Neuronal stem cell (in vitro differentiated cells): ENCODE results near the gene C3orf22.

Experiments
- DNase-seq: peaks from one replicate; pipeline ENCODE4 v3.0.0-alpha.2; 2013; ENCODE audit warnings: low spot score
- H2AFZ ChIP-seq: one replicate; pipeline ENCODE4 v1.6.1; 2013; ENCODE audit warnings: mild to moderate bottlenecking, low read length, inconsistent platforms
- H2AK5ac ChIP-seq: 2 replicates; pipeline ENCODE4 v1.6.1; 2013; ENCODE audit warnings: low read depth, mild to moderate bottlenecking, inconsistent platforms, low read length, moderate library complexity, mixed read lengths
- H2BK120ac ChIP-seq: 2 replicates; pipeline ENCODE4 v1.6.1; 2013; ENCODE audit warnings: low read depth, mild to moderate bottlenecking, inconsistent platforms, low read length, moderate library complexity, mixed read lengths
- H2BK12ac ChIP-seq: one replicate; pipeline ENCODE4 v1.6.1; 2013; ENCODE audit warnings: low read length, inconsistent platforms
- H2BK15ac ChIP-seq: 2 replicates; pipeline ENCODE4 v1.6.1; 2013; ENCODE audit warnings: mild to moderate bottlenecking, low read length, inconsistent platforms, mixed read lengths
- H2BK5ac ChIP-seq: one replicate; pipeline ENCODE4 v1.6.1; 2013; ENCODE audit warnings: inconsistent platforms, mild to moderate bottlenecking, low read length, moderate library complexity
- H3K14ac ChIP-seq: one replicate; pipeline ENCODE4 v1.6.1; 2013; ENCODE audit warnings: low read length, inconsistent platforms
- H3K18ac ChIP-seq: 2 replicates; pipeline ENCODE4 v1.6.1; 2013; ENCODE audit warnings: low read length, inconsistent platforms
- H3K23ac ChIP-seq: 2 replicates; pipeline ENCODE4 v1.6.1; 2013; ENCODE audit warnings: low read depth, mild to moderate bottlenecking, mixed read lengths, low read length, inconsistent platforms; ENCODE audit not compliant: poor library complexity
- H3K27ac ChIP-seq: replicated peaks from 3 replicates; pipeline ENCODE4 v1.5.1; 2013; ENCODE audit warnings: low read length, inconsistent platforms
- H3K27me3 ChIP-seq, 3 experiments: 2 replicates each; pipeline ENCODE4 v1.6.1; 2013; ENCODE audit warnings: low read length in 3 of 3, mild to moderate bottlenecking in 2 of 3, inconsistent platforms in 1 of 3, low read depth in 1 of 3, mixed read lengths in 1 of 3, moderate library complexity in 1 of 3; ENCODE audit not compliant: control insufficient read depth in 3 of 3, insufficient read depth in 3 of 3
- H3K36me3 ChIP-seq, 2 donors: replicated peaks in 1 of 2; 2 replicates each; pipeline ENCODE4 v1.6.1; 2013; ENCODE audit warnings: low read length in 2 of 2; ENCODE audit not compliant: control insufficient read depth in 2 of 2, insufficient read depth in 2 of 2
- H3K4ac ChIP-seq: 2 replicates; pipeline ENCODE4 v1.6.1; 2013; ENCODE audit warnings: inconsistent platforms, mild to moderate bottlenecking, low read length, moderate library complexity
- H3K4me1 ChIP-seq, 2 donors: 1 replicate in 1 of 2; 2 replicates in 1 of 2; pipeline ENCODE4 v1.6.1; 2013; ENCODE audit warnings: low read length in 2 of 2, low read depth in 1 of 2; ENCODE audit not compliant: control insufficient read depth in 2 of 2, insufficient read depth in 1 of 2
- H3K4me2 ChIP-seq: one replicate; pipeline ENCODE4 v1.6.1; 2013; ENCODE audit warnings: mild to moderate bottlenecking, low read length, inconsistent platforms; ENCODE audit not compliant: insufficient read depth, poor library complexity, severe bottlenecking
- H3K4me3 ChIP-seq, 2 donors: 2 replicates each; pipeline ENCODE4 v1.5.1; 2013; ENCODE audit warnings: low read length in 2 of 2, mild to moderate bottlenecking in 2 of 2, inconsistent platforms in 1 of 2, moderate library complexity in 1 of 2
- H3K79me1 ChIP-seq: one replicate; pipeline ENCODE4 v1.6.1; 2013; ENCODE audit warnings: low read depth, mild to moderate bottlenecking, inconsistent platforms, low read length, moderate library complexity
- H3K9ac ChIP-seq: one replicate; pipeline ENCODE4 v1.6.1; 2013; ENCODE audit warnings: mild to moderate bottlenecking, low read depth, low read length, inconsistent platforms; ENCODE audit not compliant: poor library complexity
- H3K9me3 ChIP-seq, 2 donors: replicated peaks in 1 of 2; 2 replicates each; pipeline versions ENCODE3 to v1.6.1; 2013; ENCODE audit warnings: low read length in 2 of 2, mild to moderate bottlenecking in 2 of 2, inconsistent platforms in 1 of 2, low read depth in 1 of 2, mixed read lengths in 1 of 2, moderate library complexity in 1 of 2; ENCODE audit not compliant: control insufficient read depth in 2 of 2, insufficient read depth in 1 of 2
- H4K8ac ChIP-seq: one replicate; pipeline ENCODE4 v1.6.1; 2013; ENCODE audit warnings: low read depth, mild to moderate bottlenecking, inconsistent platforms, low read length, moderate library complexity
- H4K91ac ChIP-seq: one replicate; pipeline ENCODE4 v1.6.1; 2013; ENCODE audit warnings: low read length, low read depth, mild to moderate bottlenecking, inconsistent platforms; ENCODE audit not compliant: poor library complexity
- WGBS, 2 donors: extraction: QIAGEN DNeasy Blood & Tissue Kit; methylation state at CpG; one replicate each; pipeline ENCODE4 v1.1.7; 2013; ENCODE audit warnings: missing lambda C conversion rate in 2 of 2, mixed read lengths in 1 of 2; ENCODE audit not compliant: insufficient read length in 2 of 2, insufficient replicate concordance in 1 of 2; ENCODE audit errors: extremely low coverage in 2 of 2; 5-methylcytosine and 5-hydroxymethylcytosine counted together

C3orf22 gene

DNA sequence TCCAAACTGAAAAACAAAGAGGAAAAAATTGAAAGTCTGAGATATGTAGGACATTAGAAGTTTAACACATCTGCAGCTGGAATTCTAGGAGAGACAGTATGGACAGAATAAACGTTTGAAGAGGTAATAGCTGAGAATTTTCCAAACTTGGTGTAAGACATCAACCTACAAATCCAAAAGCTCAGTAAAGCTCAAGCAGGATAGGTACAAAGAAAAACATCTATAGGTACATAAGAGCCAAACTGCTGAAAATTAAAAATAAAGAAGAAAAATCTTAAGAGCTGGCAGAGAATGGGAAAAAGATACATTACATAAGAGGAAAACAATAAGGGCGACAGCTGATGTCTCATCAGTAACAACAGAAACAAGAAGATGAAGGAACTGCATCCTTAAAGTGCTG, 22.8 kb upstream of the C3orf22 start:
- Histone ChIP-seq H2BK15ac (no peak overlapping the region), H3K27ac (no peak overlapping the region), H3K4me2 (no peak overlapping the region), H3K27me3 (peaks cover 0 to 2% (median 0%) of the 10 kb centered on the region in 3 experiments), H2BK12ac (no peak overlapping the region), H3K4ac (no peak overlapping the region), H2AFZ (no peak overlapping the region), H3K14ac (no peak overlapping the region), H3K18ac (no peak overlapping the region), H3K9ac (no peak overlapping the region), H4K8ac (no peak overlapping the region), H3K9me3 (peaks cover 3 to 5% of the 10 kb centered on the region in 2 donors), H2BK120ac (no peak overlapping the region), H4K91ac (no peak overlapping the region), H2BK5ac (no peak overlapping the region), H3K23ac (no peak overlapping the region), H3K79me1 (no peaks in the 10 kb centered on the region), H3K36me3 (no peaks in the 10 kb centered on the region), H2AK5ac (no peak overlapping the region), H3K4me3 (no peak overlapping the region), H3K4me1 (no peaks in the 10 kb centered on the region)
- no peak for DNase-seq
- no CpG with 5 or more reads among the region's 2 CpGs for WGBS, 2 donors

GRCh38 chr3:126580746-126581145, 22.0 kb upstream of the C3orf22 start:
- Histone ChIP-seq H4K91ac (no peak overlapping the region), H2AFZ (no peak overlapping the region), H2AK5ac (no peak overlapping the region), H2BK15ac (no peak overlapping the region), H3K4me2 (no peak overlapping the region), H3K79me1 (no peaks in the 10 kb centered on the region), H3K27me3 (peaks cover 0 to 2% (median 0%) of the 10 kb centered on the region in 3 experiments), H3K14ac (no peak overlapping the region), H4K8ac (no peak overlapping the region), H3K9ac (no peak overlapping the region), H3K4me3 (no peak overlapping the region), H3K4ac (no peak overlapping the region), H2BK5ac (no peak overlapping the region), H3K18ac (no peak overlapping the region), H3K9me3 (peaks cover 3 to 5% of the 10 kb centered on the region in 2 donors), H3K36me3 (no peaks in the 10 kb centered on the region), H2BK120ac (no peak overlapping the region), H3K4me1 (no peaks in the 10 kb centered on the region), H3K27ac (no peak overlapping the region), H3K23ac (no peak overlapping the region), H2BK12ac (no peak overlapping the region)
- no CpG with 5 or more reads among the region's 5 CpGs for WGBS, 2 donors
- DNase-seq = no peak

GRCh38 chr3:126578702-126579101, 20.0 kb upstream of the C3orf22 start:
- no CpG with 5 or more reads among the region's 7 CpGs for WGBS, 2 donors
- Histone ChIP-seq H2AK5ac (no peak overlapping the region), H2BK5ac (no peak overlapping the region), H3K27me3 (peaks cover 0 to 2% (median 0%) of the 10 kb centered on the region in 3 experiments), H3K9ac (no peak overlapping the region), H3K9me3 (peaks cover 3 to 5% of the 10 kb centered on the region in 2 donors), H4K8ac (no peak overlapping the region), H3K4ac (no peak overlapping the region), H2BK120ac (no peak overlapping the region), H3K14ac (no peak overlapping the region), H3K27ac (no peak overlapping the region), H3K36me3 (no peaks in the 10 kb centered on the region), H2BK12ac (no peak overlapping the region), H3K79me1 (no peaks in the 10 kb centered on the region), H3K4me1 (no peaks in the 10 kb centered on the region), H3K23ac (no peak overlapping the region), H4K91ac (peak overlapping the region; percentile 58), H3K4me3 (no peak overlapping the region), H3K18ac (peak overlapping the region; percentile 2), H2AFZ (no peak overlapping the region), H2BK15ac (no peak overlapping the region), H3K4me2 (no peak overlapping the region)
- no peak for DNase-seq

DNA sequence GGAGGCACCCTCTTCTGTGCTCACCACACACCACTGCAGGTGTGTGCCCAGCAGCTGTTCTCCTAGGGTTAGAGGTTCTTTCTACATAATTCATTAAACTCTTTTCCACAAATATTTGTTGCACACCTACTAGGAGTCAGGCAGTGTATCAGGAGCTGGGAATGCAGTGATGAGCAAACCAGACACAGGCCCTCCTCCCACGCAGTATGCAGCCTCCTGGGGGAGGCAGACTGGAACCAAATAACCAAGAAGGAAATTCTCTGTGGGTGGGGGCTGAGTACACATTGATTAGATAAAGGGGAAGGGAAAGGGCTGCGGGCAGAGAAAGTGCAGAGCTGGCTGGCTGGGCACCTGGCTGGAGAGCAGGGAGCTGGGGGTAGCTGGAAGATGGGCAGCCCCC, 18.5 kb upstream of the C3orf22 start:
- no CpG with 5 or more reads among the region's 2 CpGs for WGBS, 2 donors
- peak overlapping the region; percentile 21 for H2AK5ac ChIP-seq
- no peak overlapping the region for H3K27ac ChIP-seq
- no peak overlapping the region for H2BK120ac ChIP-seq
- H2AFZ ChIP-seq = no peak overlapping the region
- no peak overlapping the region for H3K4me2 ChIP-seq
- no peaks in the 10 kb centered on the region for H3K27me3 ChIP-seq
- H2BK12ac ChIP-seq = no peak overlapping the region
- H2BK15ac ChIP-seq = no peak overlapping the region
- no peaks in the 10 kb centered on the region for H3K79me1 ChIP-seq
- H3K4me3 ChIP-seq = no peak overlapping the region
- H3K36me3 ChIP-seq = no peaks in the 10 kb centered on the region
- no peak overlapping the region for H3K9ac ChIP-seq
- H3K23ac ChIP-seq = no peak overlapping the region
- no peak overlapping the region for H3K14ac ChIP-seq
- no peak overlapping the region for H3K4ac ChIP-seq
- H3K18ac ChIP-seq = no peak overlapping the region
- no peak overlapping the region for H2BK5ac ChIP-seq
- H4K8ac ChIP-seq = no peak overlapping the region
- H4K91ac ChIP-seq = no peak overlapping the region
- no peak for DNase-seq
- peaks cover 3 to 5% of the 10 kb centered on the region in 2 donors for H3K9me3 ChIP-seq
- no peaks in the 10 kb centered on the region for H3K4me1 ChIP-seq
